ENCODE measurements around the gene FNDC3B. TPM values are rescaled to one million over a fixed set of nuclear protein-coding genes. Genes with fewer than 3 reads are reported as not detected.
A peak's percentile ranks its signal among the peaks of the same experiment; 100 is the strongest.

The FNDC3B gene
- total RNA-seq, 1 experiment from 2014 or later: 173 TPM

- BruUV-seq (replicated peaks): no TSS peak
- H3K4me1 ChIP-seq (ENCODE audit: control insufficient read depth, insufficient read depth, low read length): peaks cover 100% of the 10 kb centered on the region
- H3K4me3 ChIP-seq (ENCODE audit: low read depth in 2 of 2, low read length in 2 of 2): no peak overlapping the region
- in situ Hi-C loops (cut with HindIII; ENCODE audit: low pct_unique_long_range_greater_than_20kb, low sequenced_read_pairs): no loop called here
- peak overlapping the region; percentile 92 for H3K27ac ChIP-seq (ENCODE audit: low read length)
- no peaks in the 10 kb centered on the region for H3K9me3 ChIP-seq (ENCODE audit: control insufficient read depth, insufficient read depth, low read depth, low read length)
- ChIA-PET POLR2A (interaction anchor here (0.9 kb wide), 1 partner anchor 14 kb away, joined by 8 read pairs; no protein-coding TSS in a partner anchor), CTCF (no interaction called here)
- DNase-seq (ENCODE audit: low read depth, low spot score) (no peak), ATAC-seq (no peak)
- no peaks in the 10 kb centered on the region for H3K27me3 ChIP-seq (ENCODE audit: control insufficient read depth, insufficient read depth, low read length)
- H3K36me3 ChIP-seq (ENCODE audit: control insufficient read depth, insufficient read depth, low read length): no peaks in the 10 kb centered on the region
- intact Hi-C loops (cut with micrococcal nuclease; ENCODE audit: unreplicated experiment): no loop called here
- TF ChIP-seq POLR2AphosphoS5 (IDR thresholded peaks at IDR 0.05; ENCODE audit: low read depth, low read length): no peak
- TF ChIP-seq, protein P1, sequence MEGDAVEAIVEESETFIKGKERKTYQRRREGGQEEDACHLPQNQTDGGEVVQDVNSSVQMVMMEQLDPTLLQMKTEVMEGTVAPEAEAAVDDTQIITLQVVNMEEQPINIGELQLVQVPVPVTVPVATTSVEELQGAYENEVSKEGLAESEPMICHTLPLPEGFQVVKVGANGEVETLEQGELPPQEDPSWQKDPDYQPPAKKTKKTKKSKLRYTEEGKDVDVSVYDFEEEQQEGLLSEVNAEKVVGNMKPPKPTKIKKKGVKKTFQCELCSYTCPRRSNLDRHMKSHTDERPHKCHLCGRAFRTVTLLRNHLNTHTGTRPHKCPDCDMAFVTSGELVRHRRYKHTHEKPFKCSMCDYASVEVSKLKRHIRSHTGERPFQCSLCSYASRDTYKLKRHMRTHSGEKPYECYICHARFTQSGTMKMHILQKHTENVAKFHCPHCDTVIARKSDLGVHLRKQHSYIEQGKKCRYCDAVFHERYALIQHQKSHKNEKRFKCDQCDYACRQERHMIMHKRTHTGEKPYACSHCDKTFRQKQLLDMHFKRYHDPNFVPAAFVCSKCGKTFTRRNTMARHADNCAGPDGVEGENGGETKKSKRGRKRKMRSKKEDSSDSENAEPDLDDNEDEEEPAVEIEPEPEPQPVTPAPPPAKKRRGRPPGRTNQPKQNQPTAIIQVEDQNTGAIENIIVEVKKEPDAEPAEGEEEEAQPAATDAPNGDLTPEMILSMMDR (IDR thresholded peaks at IDR 0.05): no peak
- TF ChIP-seq TCF7L2 (IDR thresholded peaks at IDR 0.05; ENCODE audit: low read depth, low read length): no peak
- TF ChIP-seq, protein P2, sequence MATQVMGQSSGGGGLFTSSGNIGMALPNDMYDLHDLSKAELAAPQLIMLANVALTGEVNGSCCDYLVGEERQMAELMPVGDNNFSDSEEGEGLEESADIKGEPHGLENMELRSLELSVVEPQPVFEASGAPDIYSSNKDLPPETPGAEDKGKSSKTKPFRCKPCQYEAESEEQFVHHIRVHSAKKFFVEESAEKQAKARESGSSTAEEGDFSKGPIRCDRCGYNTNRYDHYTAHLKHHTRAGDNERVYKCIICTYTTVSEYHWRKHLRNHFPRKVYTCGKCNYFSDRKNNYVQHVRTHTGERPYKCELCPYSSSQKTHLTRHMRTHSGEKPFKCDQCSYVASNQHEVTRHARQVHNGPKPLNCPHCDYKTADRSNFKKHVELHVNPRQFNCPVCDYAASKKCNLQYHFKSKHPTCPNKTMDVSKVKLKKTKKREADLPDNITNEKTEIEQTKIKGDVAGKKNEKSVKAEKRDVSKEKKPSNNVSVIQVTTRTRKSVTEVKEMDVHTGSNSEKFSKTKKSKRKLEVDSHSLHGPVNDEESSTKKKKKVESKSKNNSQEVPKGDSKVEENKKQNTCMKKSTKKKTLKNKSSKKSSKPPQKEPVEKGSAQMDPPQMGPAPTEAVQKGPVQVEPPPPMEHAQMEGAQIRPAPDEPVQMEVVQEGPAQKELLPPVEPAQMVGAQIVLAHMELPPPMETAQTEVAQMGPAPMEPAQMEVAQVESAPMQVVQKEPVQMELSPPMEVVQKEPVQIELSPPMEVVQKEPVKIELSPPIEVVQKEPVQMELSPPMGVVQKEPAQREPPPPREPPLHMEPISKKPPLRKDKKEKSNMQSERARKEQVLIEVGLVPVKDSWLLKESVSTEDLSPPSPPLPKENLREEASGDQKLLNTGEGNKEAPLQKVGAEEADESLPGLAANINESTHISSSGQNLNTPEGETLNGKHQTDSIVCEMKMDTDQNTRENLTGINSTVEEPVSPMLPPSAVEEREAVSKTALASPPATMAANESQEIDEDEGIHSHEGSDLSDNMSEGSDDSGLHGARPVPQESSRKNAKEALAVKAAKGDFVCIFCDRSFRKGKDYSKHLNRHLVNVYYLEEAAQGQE (IDR thresholded peaks at IDR 0.05; ENCODE audit: insufficient read depth in 1 of 2, low read depth in 2 of 2, low read length in 1 of 2): no peak
- no peak for TF ChIP-seq SIN3A (IDR thresholded peaks at IDR 0.05; ENCODE audit: borderline replicate concordance, insufficient read depth, low read depth, low read length)
Observed at GRCh38 chr3:172154768-172155664, 115.6 kb downstream of the FNDC3B start.

DNA sequence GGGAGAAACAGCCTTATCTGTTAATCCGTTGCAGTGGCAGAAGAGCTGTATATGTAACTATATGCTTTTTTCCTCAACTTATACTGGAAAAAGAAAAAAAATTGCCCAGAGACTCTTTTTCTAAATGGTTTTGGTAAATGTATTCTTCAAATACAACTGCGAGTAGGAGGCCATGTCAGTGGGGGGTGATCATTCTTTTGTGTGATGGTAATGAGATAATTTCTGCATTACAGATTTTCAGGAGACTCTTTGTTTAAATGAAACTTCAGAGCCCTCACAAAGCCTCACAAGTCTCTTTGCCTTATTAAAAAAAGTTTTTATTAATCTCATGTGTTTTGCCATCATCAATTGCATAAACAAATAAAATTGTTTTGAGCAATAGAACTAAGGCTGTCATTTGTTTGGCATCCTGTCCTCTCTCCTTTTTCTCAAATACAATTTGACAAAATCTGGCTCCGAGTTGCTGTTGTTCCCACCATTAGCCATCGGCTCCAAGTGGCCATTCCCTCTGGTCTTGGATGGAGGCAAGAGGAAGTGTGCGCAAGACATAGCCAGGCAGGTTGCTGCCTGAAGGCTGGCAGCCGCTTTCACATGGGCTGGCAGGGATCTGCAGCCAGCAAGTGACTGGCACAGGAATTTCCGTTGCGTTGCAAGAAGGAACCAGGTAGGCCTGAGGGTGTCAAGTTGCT lies 116.7 kb downstream of the FNDC3B start:
- H3K4me1 ChIP-seq (ENCODE audit: control insufficient read depth, insufficient read depth, low read length): peaks cover 94% of the 10 kb centered on the region
- ChIA-PET CTCF (no interaction called here), POLR2A (no interaction called here)
- peak overlapping the region; percentile 92 for H3K27ac ChIP-seq (ENCODE audit: low read length)
- no peak for TF ChIP-seq TCF7L2 (IDR thresholded peaks at IDR 0.05; ENCODE audit: low read depth, low read length)
- TF ChIP-seq, protein P1 (IDR thresholded peaks at IDR 0.05): no peak
- TF ChIP-seq, protein P2 (IDR thresholded peaks at IDR 0.05; ENCODE audit: insufficient read depth in 1 of 2, low read depth in 2 of 2, low read length in 1 of 2): 0 out of 4 replicates have a peak, but pooled peaks of 1 of the 2 experiments have one; percentile 19
- in situ Hi-C loops (cut with HindIII; ENCODE audit: low pct_unique_long_range_greater_than_20kb, low sequenced_read_pairs) (no loop called here), intact Hi-C loops (cut with micrococcal nuclease; ENCODE audit: unreplicated experiment) (no loop called here)
- peak; percentile 31; the same call in 1 of the 2 replicates for ATAC-seq
- no TSS peak for BruUV-seq (replicated peaks)
- H3K27me3 ChIP-seq (ENCODE audit: control insufficient read depth, insufficient read depth, low read length): no peaks in the 10 kb centered on the region
- H3K9me3 ChIP-seq (ENCODE audit: control insufficient read depth, insufficient read depth, low read depth, low read length): no peaks in the 10 kb centered on the region
- H3K36me3 ChIP-seq (ENCODE audit: control insufficient read depth, insufficient read depth, low read length): no peaks in the 10 kb centered on the region
- no peak for DNase-seq (ENCODE audit: low read depth, low spot score)
- H3K4me3 ChIP-seq (ENCODE audit: low read depth in 2 of 2, low read length in 2 of 2): no peak overlapping the region
